ENCODE data around the gene E2F6.

DNA sequence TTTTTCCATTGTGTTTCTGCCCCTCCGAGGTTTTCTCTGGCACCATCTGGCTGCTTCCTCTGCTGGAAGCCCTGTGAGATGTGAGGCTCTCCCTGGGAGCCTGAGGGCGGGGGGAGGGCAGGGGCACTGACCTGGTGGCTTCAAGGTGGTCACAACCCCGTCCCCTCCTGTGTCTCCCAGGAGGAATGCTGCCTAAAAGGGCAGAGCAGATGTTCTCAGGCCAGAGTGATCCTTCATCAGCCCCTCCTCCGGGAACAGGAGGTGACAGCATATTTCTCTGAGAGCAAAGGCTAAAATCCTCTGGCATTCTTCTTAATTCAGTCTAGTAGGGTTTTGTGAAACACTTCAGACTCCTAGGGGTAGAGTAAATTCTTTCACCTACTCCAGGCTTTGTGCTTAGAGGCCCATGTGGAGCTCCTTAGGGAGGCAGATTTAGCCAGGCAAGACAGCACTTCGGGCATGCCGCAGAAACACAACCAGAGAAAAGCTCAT is 49.6 kb upstream of the E2F6 start:
- TF ChIP-seq, protein P1, sequence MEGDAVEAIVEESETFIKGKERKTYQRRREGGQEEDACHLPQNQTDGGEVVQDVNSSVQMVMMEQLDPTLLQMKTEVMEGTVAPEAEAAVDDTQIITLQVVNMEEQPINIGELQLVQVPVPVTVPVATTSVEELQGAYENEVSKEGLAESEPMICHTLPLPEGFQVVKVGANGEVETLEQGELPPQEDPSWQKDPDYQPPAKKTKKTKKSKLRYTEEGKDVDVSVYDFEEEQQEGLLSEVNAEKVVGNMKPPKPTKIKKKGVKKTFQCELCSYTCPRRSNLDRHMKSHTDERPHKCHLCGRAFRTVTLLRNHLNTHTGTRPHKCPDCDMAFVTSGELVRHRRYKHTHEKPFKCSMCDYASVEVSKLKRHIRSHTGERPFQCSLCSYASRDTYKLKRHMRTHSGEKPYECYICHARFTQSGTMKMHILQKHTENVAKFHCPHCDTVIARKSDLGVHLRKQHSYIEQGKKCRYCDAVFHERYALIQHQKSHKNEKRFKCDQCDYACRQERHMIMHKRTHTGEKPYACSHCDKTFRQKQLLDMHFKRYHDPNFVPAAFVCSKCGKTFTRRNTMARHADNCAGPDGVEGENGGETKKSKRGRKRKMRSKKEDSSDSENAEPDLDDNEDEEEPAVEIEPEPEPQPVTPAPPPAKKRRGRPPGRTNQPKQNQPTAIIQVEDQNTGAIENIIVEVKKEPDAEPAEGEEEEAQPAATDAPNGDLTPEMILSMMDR (IDR thresholded peaks at IDR 0.05; ENCODE audit: borderline replicate concordance, extremely low read depth, low read length, poor library complexity, severe bottlenecking): no peak
- TF ChIP-seq EZH2 (IDR thresholded peaks at IDR 0.05; ENCODE audit: borderline replicate concordance, low read depth, low read length, severe bottlenecking): no peak

Measured in DND-41 (cell line).